ENCODE data around the gene PTGDR2. TPM values are rescaled to one million over a fixed set of nuclear protein-coding genes. Genes with fewer than 3 reads are reported as not detected.
"Not testable (repeated sequence)": the region's sequence is repeated elsewhere in the genome, so short reads cannot be mapped to it uniquely, and the experiment has no call there.

Gene PTGDR2
- total RNA-seq, 2 donors from 2014 or later = 0.52 to 1.3 TPM

DNA sequence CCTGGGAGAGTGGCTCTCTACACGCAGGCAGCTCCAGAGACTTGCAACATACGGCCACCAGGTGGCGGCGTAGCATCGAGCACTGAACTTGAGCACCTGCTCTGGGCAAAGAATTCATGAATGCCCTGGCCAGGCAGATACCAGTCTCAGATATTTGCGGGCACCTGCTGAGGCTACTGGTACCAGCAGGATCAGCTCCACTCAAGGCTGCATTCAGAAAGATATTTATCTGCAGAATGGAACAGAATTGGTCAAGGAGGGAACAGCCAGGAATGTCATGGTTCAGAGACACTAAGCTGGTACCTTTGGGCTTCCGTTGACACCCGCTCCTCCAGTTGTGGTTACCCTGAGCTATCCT, 24.6 kb downstream of the PTGDR2 start:
- intact Hi-C loops (cut with DNase I) = no loop called here
- Histone ChIP-seq H3K36me3 (replicated peaks in 1 of 2; ENCODE audit: insufficient read depth in 1 of 2, low read depth in 2 of 2) (no peaks in the 10 kb centered on the region), H3K27me3 (no peaks in the 10 kb centered on the region), H3K4me3 (no peak overlapping the region), H3K27ac (no peak overlapping the region), H3K4me1 (no peaks in the 10 kb centered on the region), H3K9me3 (no peaks in the 10 kb centered on the region)
- peak; percentile 94 for ATAC-seq
- WGBS, 2 donors = 20 to 94% methylated on average over 2 to 8 of the region's 8 CpGs
- DNase-seq = peak; percentile 86 to 92 (median 88)
- peak; percentile 78 to 95 (median 89) for TF ChIP-seq CTCF (IDR thresholded peaks at IDR 0.05)
- TF ChIP-seq POLR2A (IDR thresholded peaks at IDR 0.05) = no peak

DNA sequence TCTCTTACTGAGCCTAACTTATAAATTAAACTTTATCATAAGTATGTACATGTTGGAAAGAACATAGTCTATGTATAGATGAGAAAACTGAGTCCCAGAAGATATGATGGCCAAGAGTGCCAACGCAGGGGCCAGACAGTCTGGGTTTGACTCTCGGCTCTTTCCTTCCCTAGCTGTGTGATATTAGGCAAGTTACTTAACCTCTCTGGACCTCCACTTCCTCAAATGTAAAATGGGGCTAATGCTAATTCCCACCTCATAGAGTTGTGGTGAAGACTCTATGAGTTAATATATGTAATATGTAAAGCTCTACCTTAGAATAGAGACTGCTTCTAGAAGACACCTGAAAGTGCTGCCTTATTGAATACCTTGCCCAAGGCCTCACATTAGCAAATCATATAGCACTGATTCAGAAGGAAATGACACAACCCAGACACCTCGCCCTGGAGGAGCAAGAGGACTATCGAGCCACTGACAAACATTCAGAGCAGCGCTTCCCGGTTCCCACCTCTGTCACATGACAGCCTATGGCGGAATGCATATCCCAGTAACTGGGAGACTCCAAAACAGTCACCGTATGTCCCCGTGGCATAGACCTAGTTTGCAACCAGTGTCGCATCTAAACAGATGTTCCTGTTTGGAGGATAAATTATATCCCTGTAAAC, 25.1 kb downstream of the PTGDR2 start:
- DNase-seq (no peak), ATAC-seq (no peak)
- 29 to 40% methylated on average over 10 of the region's 10 CpGs for WGBS, 2 donors
- TF ChIP-seq CTCF (IDR thresholded peaks at IDR 0.05) (no peak), POLR2A (IDR thresholded peaks at IDR 0.05) (no peak)
- intact Hi-C loops (cut with DNase I) = no loop called here
- H3K27me3 ChIP-seq = no peaks in the 10 kb centered on the region
- no peak overlapping the region for H3K27ac ChIP-seq
- no peak overlapping the region for H3K4me3 ChIP-seq
- H3K36me3 ChIP-seq (replicated peaks in 1 of 2; ENCODE audit: insufficient read depth in 1 of 2, low read depth in 2 of 2) = no peaks in the 10 kb centered on the region
- no peaks in the 10 kb centered on the region for H3K4me1 ChIP-seq
- no peaks in the 10 kb centered on the region for H3K9me3 ChIP-seq

DNA sequence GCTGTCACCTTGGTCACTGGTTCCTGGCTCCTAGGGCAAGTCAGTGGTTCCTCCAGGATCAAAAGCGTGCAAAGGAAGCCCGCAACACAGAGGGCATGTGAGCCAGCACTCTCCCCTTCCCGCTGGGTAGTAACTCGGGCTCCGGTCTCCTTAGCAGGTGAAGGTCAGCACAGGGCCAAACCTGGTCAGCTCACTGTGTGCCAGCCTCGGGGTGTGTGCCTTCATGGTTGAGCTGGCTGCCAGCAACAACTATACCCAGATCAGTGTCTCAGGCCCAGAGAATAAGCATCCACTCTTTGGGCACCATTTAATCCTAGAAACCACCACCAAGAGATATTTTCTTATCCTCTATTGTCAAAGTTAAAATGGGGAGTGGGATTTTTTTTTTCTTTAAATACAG, 30.0 kb downstream of the PTGDR2 start:
- Histone ChIP-seq H3K4me1 (no peaks in the 10 kb centered on the region), H3K27me3 (no peaks in the 10 kb centered on the region), H3K9me3 (no peaks in the 10 kb centered on the region), H3K4me3 (no peak overlapping the region), H3K27ac (no peak overlapping the region), H3K36me3 (replicated peaks in 1 of 2; ENCODE audit: insufficient read depth in 1 of 2, low read depth in 2 of 2) (no peaks in the 10 kb centered on the region)
- DNase-seq (no peak), ATAC-seq (no peak)
- TF ChIP-seq CTCF (IDR thresholded peaks at IDR 0.05) (no peak), POLR2A (IDR thresholded peaks at IDR 0.05) (no peak)
- intact Hi-C loops (cut with DNase I) = loop anchor here (10.0 kb wide), 1 partner anchor 369 kb away; no protein-coding TSS in a partner anchor
- 43 to 79% methylated on average over 1 to 6 of the region's 6 CpGs for WGBS, 2 donors

- Histone ChIP-seq H3K36me3 (replicated peaks in 1 of 2; ENCODE audit: insufficient read depth in 1 of 2, low read depth in 2 of 2) (no peaks in the 10 kb centered on the region), H3K4me1 (no peaks in the 10 kb centered on the region), H3K27ac (no peak overlapping the region), H3K4me3 (no peak overlapping the region), H3K9me3 (no peaks in the 10 kb centered on the region), H3K27me3 (no peaks in the 10 kb centered on the region)
- intact Hi-C loops (cut with DNase I) = loop anchor here (10.0 kb wide), 1 partner anchor 370 kb away; no protein-coding TSS in a partner anchor
- no peak for ATAC-seq
- TF ChIP-seq CTCF (IDR thresholded peaks at IDR 0.05) = no peak
- no peak for TF ChIP-seq POLR2A (IDR thresholded peaks at IDR 0.05)
- no peak for DNase-seq
- WGBS, 2 donors = 76 to 84% methylated on average over 5 of the region's 5 CpGs
Observed at GRCh38 chr11:60825118-60825517, 30.6 kb downstream of the PTGDR2 start.

- intact Hi-C loops (cut with DNase I) = loop anchor here (10.0 kb wide), 1 partner anchor 371 kb away; no protein-coding TSS in a partner anchor
- not testable (repeated sequence) for H3K27ac ChIP-seq; H3K36me3 ChIP-seq (replicated peaks in 1 of 2; ENCODE audit: insufficient read depth in 1 of 2, low read depth in 2 of 2); H3K9me3 ChIP-seq; H3K4me1 ChIP-seq; ATAC-seq; DNase-seq; H3K27me3 ChIP-seq; H3K4me3 ChIP-seq
- 77 to 81% methylated on average over 5 of the region's 5 CpGs for WGBS, 2 donors
Observed at GRCh38 chr11:60823745-60824306, 31.9 kb downstream of the PTGDR2 start.

Measured in body of pancreas (tissue), 4 donors.